GM03348 (cell line): Measurements from ENCODE around the gene B9D1.

Source experiments
- DNase-seq: peaks from one replicate; pipeline ENCODE4 v3.0.0; 2012; ENCODE audit warnings: low spot score

Gene B9D1

DNA sequence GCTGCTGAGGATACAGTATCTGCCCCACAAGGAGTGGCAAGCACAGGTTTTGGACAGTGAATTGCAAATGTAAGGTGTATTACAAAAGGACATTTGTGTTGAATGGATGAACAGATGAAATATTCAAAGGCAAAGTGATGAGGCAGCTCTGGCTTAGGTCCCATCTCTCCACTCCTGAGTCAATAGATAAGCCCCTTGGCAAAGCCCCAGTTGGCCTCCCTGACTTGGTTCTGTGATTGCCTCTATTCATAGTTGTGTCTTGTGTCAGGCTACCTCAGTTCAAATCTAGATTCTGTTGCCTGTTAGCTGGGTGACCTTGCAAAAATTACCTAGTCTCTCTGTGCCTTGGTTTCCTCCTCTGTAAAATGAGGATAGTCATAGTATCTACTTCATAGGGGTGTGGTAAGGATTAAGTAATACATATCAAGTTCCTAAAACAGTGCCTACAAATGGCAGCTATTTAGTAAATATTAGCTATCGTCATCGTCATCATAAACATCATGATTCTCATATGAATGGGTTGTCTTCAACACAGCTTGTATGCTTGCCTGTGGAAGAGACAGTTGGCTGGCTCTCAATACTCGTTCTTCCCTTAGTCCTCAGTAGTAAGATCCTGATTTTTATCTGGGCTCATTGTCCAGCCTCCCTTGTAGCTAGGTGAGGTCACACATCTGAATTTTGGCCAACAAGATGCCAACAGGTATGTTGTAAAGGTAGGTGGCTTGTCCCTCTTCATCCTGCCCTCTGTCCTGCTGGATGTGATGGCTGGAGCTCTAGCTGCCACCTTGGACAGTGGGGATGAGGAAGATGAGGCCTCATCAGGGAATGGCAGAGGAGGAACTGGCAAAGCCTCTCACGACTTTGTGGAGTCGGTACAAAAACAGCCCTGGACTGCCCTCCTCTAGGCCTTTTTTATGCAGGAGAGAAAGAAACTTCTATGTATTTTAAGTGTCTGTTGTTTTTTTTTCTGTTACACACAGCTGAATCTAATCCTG is 26.6 kb upstream of the B9D1 start:
- DNase-seq: no peak

DNA sequence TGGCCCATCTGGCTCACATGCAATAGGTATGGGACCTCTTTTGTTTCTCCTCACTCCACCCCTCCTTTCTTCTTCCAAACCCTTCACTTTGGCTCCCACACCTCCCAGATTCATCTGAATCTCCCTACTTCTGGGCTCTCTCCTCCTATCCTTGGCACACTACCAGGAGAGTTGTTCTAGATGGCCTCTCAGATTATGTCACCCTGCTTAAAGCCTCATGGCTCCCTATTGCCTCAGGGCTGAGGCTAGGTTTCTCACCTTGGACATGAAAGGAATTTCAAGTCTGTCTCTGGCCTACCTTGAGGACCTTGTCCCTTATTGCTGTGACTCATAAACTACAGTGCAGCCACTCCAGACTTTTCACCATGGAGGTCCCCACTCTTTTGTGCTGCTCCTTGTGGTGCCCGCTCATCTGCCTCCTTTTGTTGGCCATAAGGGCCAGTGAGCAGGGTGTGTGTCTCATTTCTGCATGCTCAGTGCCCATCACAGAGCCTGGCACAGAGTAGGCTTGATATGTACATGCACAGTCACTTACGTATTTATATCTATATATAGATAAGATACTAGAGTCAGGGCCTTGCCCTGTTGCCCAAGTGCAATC is 25.5 kb upstream of the B9D1 start:
- DNase-seq: peak; percentile 76

DNA sequence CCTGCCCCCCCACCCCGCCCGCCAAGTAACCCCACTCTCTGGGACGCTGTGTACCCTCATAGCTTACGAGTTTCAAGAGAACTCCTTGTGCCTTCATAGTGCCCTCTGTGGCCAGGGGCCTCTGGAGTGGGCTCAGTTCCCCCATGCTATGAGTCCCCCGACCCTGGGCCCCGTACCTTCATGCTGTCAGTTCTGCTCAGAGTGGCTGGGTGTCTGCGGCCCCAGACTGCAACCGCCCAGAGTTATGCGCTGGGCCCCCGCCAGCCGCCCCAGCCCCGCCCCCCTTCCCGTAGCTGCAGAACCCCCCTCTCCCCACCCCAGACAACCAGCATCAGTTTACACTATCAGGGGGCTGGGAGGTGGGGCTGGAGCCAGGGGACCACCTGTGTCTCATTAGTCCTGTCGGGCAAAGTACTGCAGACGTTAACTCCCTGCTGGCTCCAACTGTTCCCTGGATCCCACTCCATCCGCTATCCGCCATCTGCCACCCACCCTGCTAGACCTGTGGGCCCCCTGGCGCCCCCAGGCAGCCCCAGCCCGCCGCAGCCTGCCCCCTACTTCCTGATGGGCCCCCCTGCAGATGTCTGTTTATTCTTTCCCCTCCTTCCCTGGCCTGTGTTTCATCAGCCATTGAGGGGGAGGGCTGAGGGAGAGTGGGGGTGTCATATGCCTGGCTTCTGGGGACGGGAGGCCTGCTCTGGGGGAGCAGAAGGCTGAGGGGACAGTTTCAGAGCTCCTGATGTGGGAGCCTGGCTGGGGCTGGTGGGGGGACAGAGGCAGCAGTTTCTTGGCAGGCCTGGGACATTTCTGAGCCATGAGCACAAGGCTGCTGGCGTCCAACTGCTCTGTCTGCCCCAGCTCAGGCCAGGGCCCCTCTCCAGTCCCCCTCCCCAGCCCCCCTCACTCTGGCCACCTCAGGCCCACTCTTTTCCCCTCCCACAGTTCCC is 24.7 kb upstream of the B9D1 start, which contains the start of gene MFAP4:
Gene MFAP4, minus strand, starts transcription at position 217 of the 947 bp plus-strand sequence. Its CDS starts 35 bp downstream, at position 182.
- peak; percentile 87 for DNase-seq

DNA sequence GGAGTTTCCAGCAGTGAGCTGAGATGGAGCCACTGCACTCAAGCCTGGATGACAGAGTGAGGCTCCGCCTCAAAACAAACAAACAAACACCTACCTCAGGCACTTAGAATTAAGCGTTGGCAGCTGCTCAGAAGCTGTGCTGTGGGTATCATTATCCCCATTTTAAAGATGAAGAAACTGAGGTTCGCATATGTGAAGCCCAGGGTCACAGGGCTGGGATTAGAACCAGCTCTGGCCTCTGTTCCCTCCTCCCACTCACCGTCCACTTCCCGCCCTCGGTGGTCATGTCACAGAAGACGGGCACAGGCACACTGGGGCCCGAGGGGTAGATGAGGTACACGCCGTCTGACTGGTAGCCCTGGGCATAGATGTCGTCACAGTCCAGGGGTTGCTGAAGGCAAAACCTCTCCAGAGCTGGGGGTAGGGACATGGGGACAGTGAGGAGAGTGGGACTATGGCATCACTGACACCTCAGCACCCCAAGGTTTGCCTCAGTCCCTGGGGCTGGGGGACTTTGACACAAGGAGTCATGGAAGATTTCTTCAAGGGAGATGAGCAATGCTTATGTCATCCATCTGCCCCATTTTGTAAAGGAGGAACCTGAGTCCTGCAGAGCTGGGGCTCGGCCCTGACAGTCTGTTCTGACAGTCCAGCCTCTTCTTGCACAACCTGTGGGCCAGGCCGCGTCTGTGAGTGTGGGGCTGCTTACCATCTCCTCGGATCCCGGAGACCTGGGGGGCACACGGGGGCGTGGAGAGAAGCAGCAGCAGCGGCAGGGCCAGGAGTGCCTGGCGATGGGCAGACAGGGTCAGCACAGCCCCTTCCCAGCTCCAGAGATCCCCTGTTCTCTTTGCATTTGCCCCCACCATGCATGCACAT is 23.8 kb upstream of the B9D1 start:
- DNase-seq: peak; percentile 84

DNA sequence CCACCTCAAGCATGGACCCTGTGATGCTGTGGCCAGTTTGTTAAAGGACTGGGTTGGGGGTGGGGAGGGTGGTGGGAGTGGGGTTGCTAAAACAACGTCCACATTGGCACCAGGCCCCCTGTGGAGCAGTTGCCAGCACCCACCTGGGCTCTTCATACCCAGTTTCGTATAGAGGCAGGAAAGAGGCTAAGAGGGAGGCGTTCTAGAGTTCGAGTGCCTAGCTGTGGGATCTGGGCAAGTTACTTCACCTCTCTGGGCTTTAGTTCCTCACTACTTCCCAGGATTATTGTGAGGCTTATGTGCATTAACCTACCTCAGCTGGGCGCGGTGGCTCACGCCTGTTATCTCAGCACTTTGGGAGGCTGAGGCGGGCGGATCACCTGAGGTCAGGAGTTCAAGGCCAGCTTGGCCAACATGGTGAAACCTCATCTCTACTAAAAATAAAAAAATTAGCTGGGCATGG is 23.0 kb upstream of the B9D1 start:
- DNase-seq: no peak

DNA sequence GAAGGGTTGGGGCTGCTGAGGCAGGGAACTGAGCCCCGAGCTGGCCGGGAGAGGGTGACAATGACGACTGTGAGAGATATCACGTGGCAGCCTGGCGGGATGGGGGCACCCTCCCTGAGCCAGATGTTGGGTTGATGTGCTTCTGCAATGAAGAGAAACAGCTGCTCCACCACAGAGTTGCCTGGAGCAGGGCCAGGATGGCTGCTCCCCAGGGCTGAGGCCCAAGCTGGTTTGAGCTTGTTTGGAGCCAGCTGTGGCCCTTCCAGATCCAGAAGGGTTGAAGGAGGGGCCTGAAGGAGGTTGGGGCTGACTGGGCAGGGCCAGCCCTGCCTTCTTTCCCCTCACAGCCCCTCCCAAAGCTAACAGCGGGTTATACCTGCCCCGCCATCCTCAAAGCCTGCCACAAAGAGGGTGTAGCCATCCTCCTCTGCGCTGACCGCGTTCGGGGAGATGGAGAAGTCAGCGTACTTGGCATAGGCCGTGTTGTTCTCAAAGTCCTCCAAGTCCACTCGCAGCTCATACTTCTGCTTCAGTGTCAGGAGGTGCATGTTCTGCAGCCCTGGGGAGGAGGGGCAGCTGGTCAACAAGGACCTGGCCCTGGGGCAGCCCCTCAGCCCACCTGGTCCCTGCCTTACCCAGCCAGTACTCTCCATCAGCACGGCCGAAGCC is 22.3 kb upstream of the B9D1 start:
- peak; percentile 86 for DNase-seq

DNA sequence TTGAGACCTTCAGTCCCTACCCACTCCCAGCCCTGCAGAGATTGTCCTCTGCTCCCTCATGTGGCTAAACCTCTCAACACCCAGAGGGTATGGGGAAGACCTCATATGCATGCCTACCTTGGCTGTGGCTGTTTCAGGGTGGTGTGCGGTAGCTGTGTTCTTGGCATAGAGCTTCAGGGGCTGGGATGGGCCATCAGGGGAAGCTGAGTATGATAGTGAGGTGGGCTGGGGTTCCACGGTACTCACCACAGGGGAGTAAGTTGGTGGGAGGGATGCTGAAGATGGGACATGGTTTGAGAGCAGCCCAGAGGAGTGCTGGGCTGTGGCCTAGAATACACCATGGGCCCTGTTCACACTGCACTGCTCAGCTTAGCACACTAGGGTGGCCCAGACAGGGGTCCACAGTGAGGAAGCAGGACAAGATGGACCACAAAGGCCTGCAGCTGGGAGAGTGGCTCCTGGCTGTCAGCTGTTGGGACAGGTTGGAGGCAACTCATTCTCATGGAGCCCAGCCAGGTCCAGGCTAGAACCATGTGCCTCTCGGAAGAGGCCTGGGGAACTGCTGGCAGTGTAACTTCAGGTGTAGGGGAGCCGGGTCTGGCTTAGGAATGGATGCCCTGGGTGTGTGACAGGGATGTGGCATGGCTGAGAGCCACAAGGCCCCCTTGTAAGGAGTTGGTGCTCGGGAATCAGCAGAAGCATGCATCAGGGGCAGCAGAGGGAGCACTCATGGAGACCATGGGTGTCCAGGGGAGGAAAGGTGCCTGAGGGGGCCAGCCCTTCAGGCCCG is 21.4 kb upstream of the B9D1 start:
- DNase-seq: peak; percentile 45

- no peak for DNase-seq
These were observed 20.3 kb upstream of the B9D1 start for GRCh38 chr17:19382531-19383444.

DNA sequence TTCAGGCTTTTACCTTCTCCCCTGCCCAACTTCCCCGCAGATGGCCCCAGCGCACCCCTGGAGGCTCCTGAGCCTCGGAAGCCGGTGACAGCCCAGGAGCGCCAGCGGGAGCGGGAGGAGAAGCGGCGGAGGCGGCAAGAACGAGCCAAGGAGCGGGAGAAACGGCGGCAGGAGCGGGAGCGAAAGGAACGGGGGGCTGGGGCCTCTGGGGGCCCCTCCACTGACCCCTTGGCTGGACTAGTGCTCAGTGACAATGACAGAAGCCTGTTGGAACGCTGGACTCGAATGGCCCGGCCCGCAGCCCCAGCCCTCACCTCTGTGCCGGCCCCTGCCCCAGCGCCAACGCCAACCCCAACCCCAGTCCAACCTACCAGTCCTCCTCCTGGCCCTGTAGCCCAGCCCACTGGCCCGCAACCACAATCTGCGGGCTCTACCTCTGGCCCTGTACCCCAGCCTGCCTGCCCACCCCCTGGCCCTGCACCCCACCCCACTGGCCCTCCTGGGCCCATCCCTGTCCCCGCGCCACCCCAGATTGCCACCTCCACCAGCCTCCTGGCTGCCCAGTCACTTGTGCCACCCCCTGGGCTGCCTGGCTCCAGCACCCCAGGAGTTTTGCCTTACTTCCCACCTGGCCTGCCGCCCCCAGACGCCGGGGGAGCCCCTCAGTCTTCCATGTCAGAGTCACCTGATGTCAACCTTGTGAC is 19.4 kb upstream of the B9D1 start:
- no peak for DNase-seq

- DNase-seq: no peak
These were observed 18.8 kb upstream of the B9D1 start for GRCh38 chr17:19381361-19381740.

GRCh38 chr17:19380481-19381301 is 18.2 kb upstream of the B9D1 start:
- DNase-seq: no peak

DNA sequence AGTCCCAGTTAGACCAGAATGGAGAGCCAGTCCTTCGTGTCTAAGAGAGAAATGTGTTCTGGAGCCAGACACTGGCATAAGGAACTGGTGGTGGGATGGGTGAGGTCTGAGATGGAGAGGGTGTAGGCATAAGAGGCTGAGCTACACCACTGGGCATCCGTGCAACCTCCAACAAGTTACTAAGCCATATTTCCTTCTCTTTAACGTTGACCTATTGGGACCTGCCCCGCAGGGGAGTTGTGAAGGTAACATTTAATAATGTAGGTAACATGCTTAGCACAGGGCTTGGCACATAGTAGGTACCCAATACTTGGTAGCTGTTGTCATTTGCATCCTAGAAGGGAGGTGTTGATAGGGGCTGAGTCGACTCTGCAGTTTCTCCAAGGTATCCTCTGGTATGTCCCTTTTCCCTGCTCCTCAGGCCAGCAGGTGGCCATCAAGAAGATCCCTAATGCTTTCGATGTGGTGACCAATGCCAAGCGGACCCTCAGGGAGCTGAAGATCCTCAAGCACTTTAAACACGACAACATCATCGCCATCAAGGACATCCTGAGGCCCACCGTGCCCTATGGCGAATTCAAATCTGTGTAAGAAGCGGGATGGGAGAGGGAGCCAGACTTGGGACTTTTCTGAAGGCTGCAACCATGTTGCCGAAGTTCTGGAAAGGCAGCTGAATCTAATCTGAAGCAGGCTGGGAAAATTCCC is 17.0 kb upstream of the B9D1 start:
- no peak for DNase-seq

DNA sequence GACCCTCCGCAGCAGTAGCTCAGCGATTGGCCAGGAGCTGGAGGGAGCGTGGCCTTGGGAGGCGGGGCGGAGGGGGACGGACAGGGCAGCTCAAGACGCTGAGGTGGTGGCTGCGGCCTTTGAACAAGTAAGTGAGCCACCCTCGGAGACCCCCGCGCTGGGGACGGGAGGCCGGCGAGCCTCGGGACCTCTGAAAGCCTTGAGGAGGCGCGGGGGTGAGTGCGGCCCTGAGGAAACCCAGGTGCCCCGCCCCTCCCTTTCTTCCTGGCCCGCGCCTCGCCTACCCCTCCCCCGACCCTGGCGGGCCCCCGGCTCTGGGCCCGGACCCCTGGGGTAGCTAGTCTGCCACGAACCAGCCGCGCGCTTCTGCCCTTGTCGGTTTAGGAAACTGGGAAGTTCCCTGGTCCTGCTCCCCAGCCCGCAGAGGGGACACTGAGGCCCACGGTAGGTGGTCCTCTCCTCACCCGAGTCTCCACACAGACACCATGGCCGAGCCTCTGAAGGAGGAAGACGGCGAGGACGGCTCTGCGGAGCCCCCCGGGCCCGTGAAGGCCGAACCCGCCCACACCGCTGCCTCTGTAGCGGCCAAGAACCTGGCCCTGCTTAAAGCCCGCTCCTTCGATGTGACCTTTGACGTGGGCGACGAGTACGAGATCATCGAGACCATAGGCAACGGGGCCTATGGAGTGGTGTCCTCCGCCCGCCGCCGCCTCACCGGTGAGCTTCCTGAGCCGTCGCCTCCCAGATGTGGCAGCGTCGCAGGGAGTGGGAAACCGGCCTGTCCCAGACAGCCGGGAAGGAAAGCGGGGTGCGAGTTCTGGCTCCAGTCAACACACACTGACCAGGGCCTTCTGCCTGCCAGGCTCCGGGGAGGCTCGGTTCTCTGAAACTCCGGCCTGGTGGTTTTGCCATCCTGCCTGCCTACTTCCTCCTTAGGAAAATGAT is 16.2 kb upstream of the B9D1 start, which contains the start of gene MAPK7:
Gene MAPK7, plus strand, starts transcription at position 83 of the 945 bp plus-strand sequence. Its CDS starts 403 bp downstream, at position 486.
- DNase-seq: no peak

- DNase-seq: peak; percentile 99
These were observed 15.3 kb upstream of the B9D1 start for GRCh38 chr17:19377602-19378415.
